K562 (cell line): ENCODE results near the gene SURF6. TPM values are rescaled to one million over a fixed set of nuclear protein-coding genes. Genes with fewer than 3 reads are reported as not detected.

Source experiments
- CHD7 ChIP-seq: fragments of 200-600 bp; sonication (generic); IDR thresholded peaks from one replicate; pipeline ENCODE4 v1.6.1; 2012; ENCODE audit warnings: mild to moderate bottlenecking, low read depth, low read length, inconsistent platforms
- E2F6 ChIP-seq, 2 experiments: IDR thresholded peaks; 2 replicates each; pipeline ENCODE4 v1.6.1; 2011; ENCODE audit warnings: borderline replicate concordance in 1 of 2, control low read depth in 1 of 2, low read depth in 1 of 2, low read length in 1 of 2, mild to moderate bottlenecking in 1 of 2, mixed read lengths in 1 of 2, moderate library complexity in 1 of 2; ENCODE audit not compliant: insufficient read depth in 1 of 2, insufficient read length in 1 of 2, poor library complexity in 1 of 2, severe bottlenecking in 1 of 2; ENCODE audit errors: extremely low read depth in 1 of 2
- EHMT2 ChIP-seq: fragments of 450-650 bp; IDR thresholded peaks from 2 replicates; pipeline ENCODE4 v1.6.1; 2018; ENCODE audit warnings: antibody characterized with exemption
- GATAD2B ChIP-seq: fragments of 450-650 bp; IDR thresholded peaks from 2 replicates; pipeline ENCODE4 v1.6.1; 2017; ENCODE audit warnings: mild to moderate bottlenecking, borderline replicate concordance
- KDM4B ChIP-seq, 2 experiments: fragments of 450-650 bp in 1 of 2; sonication (generic) in 1 of 2; IDR thresholded peaks; 2 replicates each; pipeline ENCODE4 v1.6.1; 2016 to 2017; ENCODE audit warnings: borderline replicate concordance in 2 of 2, antibody characterized with exemption in 1 of 2, low read depth in 1 of 2, mild to moderate bottlenecking in 1 of 2
- PTRF ChIP-seq: fragments of 450-650 bp; IDR thresholded peaks from 2 replicates; pipeline ENCODE4 v1.6.1; 2016; ENCODE audit warnings: mild to moderate bottlenecking, missing genetic modification characterization, missing compliant biosample characterization
- STAT5A ChIP-seq: IDR thresholded peaks from 2 replicates; pipeline ENCODE4 v1.6.1; 2012; ENCODE audit warnings: low read length, inconsistent platforms, borderline replicate concordance
- ZNF124 ChIP-seq: sonication (generic); formaldehyde crosslinking; IDR thresholded peaks from 2 replicates; pipeline ENCODE4 v1.8.1; 2022; ENCODE audit warnings: missing genetic modification reagents
- ZNF584 ChIP-seq: fragments of 200-800 bp; sonication (Bioruptor generic); IDR thresholded peaks from 2 replicates; pipeline ENCODE4 v1.6.1; 2016; ENCODE audit warnings: low read depth, mild to moderate bottlenecking, missing genetic modification characterization, missing compliant biosample characterization
- ZNF75A ChIP-seq: fragments of 450-650 bp; formaldehyde crosslinking; IDR thresholded peaks from 2 replicates; pipeline ENCODE4 v1.4.0; 2020; ENCODE audit warnings: mild to moderate bottlenecking
- polyA plus RNA-seq, 8 experiments: library from polyadenylated mRNA; depleted of rRNA in 4 of 8; stranded (reverse) in 5 of 8; unstranded in 3 of 8; fragments of >200 nt; fragmentation: Nextera tagmentation in 2 of 8; fragmentation: Illumina TruSeq in 1 of 8; extraction: Ambion mirVana in 2 of 8; extraction: Trizol in 1 of 8; gene quantifications; 2 replicates each; pipeline versions ENCODE4 v1.2.1 to v1.2.3, GENCODE V29; 2011 to 2014; ENCODE audit warnings: inconsistent platforms in 1 of 8, missing spikeins in 1 of 8
- total RNA-seq, 7 experiments: library from RNA; depleted of rRNA in 6 of 7; stranded (reverse); fragments of >200 nt in 6 of 7; fragmentation: Illumina TruSeq in 2 of 7; extraction: Trizol in 2 of 7; gene quantifications; 2 replicates each; pipeline versions ENCODE4 v1.2.1 to v1.2.3, GENCODE V29; 2011 to 2021; ENCODE audit warnings: low replicate concordance in 1 of 7
- TF ChIP-seq, protein P1 (sequence below): fragments of 450-650 bp; IDR thresholded peaks from 2 replicates; pipeline ENCODE4 v1.6.1; 2017; ENCODE audit warnings: antibody characterized with exemption

Gene SURF6
- total and polyA plus RNA-seq, 9 of the 15 experiments (the other 6 are each of a cell fraction or from before 2014, with no cell fraction given): 1.4 to 68.3 (median 14.7) TPM

- TF ChIP-seq E2F6 (IDR thresholded peaks at IDR 0.05; ENCODE audit: borderline replicate concordance in 1 of 2, extremely low read depth in 1 of 2, insufficient read depth in 1 of 2, insufficient read length in 1 of 2, low read depth in 1 of 2, low read length in 1 of 2, poor library complexity in 1 of 2, severe bottlenecking in 1 of 2) (peak; percentile 92 to 98), KDM4B (IDR thresholded peaks at IDR 0.05; ENCODE audit: borderline replicate concordance in 2 of 2, low read depth in 1 of 2) (no peak), PTRF (tag) (no peak), ZNF584 (CRISPR knock-in tag) (no peak), STAT5A (no peak), ZNF75A (CRISPR knock-in tag) (no peak), CHD7 (no peak), GATAD2B (peak; percentile 76), EHMT2 (no peak), ZNF124 (CRISPR knock-in tag) (no peak; the same call in 1 of the 2 replicates)
- TF ChIP-seq, protein P1, sequence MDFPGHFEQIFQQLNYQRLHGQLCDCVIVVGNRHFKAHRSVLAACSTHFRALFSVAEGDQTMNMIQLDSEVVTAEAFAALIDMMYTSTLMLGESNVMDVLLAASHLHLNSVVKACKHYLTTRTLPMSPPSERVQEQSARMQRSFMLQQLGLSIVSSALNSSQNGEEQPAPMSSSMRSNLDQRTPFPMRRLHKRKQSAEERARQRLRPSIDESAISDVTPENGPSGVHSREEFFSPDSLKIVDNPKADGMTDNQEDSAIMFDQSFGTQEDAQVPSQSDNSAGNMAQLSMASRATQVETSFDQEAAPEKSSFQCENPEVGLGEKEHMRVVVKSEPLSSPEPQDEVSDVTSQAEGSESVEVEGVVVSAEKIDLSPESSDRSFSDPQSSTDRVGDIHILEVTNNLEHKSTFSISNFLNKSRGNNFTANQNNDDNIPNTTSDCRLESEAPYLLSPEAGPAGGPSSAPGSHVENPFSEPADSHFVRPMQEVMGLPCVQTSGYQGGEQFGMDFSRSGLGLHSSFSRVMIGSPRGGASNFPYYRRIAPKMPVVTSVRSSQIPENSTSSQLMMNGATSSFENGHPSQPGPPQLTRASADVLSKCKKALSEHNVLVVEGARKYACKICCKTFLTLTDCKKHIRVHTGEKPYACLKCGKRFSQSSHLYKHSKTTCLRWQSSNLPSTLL: no peak
These were observed 40.0 kb upstream of the SURF6 start, which contains the start of the genes STKLD1 and SURF4 (continued) for GRCh38 chr9:133375724-133376654.
